GM19043 (cell line): ENCODE data around the gene CNIH2.
A peak's percentile ranks its signal among the peaks of the same experiment; 100 is the strongest.

Experiments
- ATAC-seq: cut with Tn5 transposase; IDR thresholded peaks from one replicate; pipeline ENCODE4 v1.9.1; 2021; ENCODE audit warnings: low read depth; ENCODE audit not compliant: unreplicated experiment

The CNIH2 gene

DNA sequence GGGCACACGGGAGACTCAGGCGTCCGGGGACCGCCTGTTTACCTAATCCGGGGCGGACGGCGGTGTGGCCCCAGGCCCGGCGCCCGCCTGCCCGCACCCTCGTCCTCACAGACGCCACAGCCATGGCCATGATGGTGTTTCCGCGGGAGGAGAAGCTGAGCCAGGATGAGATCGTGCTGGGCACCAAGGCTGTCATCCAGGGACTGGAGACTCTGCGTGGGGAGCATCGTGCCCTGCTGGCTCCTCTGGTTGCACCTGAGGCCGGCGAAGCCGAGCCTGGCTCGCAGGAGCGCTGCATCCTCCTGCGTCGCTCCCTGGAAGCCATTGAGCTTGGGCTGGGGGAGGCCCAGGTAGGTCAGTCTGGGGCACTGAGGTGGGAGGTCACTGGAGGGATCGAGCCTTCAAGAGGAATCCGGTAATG, 19.5 kb upstream of the CNIH2 start:
- ATAC-seq, result no peak

DNA sequence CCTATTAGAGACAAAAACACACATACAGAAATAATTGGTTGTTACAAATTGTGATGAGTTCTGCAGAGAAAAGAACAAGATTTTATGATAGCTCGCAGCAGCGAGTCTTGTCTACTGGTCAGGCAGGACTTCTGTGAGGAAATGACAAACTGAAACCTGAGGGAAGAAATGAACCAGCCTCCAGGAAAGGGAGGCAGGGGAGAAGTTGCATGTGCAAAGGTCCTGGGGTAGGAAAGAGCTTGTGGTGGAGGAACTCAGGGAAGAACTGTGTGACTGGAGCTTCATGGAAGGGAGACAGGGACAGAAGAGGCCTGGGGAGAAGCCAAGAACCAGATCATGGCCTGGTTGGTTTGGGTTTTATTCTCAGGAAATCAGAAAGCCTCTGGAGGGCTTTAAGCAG, 18.8 kb upstream of the CNIH2 start:
- no peak for ATAC-seq

DNA sequence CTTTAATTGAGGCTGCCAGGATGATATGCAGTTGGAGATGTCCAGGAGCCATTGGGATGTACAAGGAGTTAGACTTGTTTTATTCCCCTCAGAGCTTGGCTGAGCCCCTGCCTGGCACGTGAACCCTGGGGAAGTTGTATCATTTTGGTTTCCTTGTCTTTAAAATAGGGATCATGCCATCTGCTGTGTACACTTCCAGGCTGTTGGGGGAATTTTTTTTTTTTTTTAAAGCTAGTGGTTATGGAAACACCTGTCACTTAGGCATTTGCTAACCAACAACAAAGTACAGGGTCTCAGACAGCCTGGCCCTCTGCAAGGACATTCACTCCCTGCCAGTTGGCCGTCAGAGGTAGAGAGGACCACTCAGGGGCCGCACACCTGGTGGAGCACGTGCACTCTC, 18.0 kb upstream of the CNIH2 start:
- ATAC-seq, result no peak

DNA sequence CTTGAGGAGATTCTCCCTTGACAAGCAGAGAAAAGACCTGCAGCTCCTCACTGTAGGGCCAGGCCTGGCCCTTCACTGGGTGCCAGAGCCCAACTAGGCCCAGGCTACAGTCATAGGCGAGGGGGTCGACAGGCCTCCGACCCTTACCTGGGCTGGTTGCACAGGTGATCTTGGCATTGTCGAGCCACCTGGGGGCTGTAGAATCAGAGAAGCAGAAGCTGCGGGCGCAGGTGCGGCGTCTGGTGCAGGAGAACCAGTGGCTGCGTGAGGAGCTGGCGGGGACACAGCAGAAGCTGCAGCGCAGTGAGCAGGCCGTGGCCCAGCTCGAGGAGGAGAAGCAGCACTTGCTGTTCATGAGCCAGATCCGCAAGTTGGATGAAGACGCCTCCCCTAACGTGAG, 16.4 kb upstream of the CNIH2 start:
- no peak for ATAC-seq

DNA sequence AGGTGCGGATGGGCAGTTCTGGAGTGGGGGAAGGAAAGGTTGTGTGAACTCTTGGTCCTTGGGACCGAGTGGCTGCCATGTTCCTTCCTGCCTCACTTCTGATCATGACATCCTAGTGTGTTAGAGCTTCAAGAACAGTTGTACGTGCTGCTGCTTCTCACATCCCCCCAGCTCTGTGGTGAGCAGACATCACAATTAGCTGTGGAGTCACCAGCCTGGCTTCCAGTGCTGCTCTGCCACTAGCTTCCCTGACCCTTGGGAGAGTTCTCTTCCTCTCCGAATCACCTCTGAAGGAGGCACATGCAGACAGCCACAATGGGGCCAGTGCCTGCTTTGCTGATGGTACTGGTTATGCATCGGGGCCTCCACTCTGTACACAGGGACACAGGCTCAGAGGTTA, 15.8 kb upstream of the CNIH2 start:
- ATAC-seq, result no peak

DNA sequence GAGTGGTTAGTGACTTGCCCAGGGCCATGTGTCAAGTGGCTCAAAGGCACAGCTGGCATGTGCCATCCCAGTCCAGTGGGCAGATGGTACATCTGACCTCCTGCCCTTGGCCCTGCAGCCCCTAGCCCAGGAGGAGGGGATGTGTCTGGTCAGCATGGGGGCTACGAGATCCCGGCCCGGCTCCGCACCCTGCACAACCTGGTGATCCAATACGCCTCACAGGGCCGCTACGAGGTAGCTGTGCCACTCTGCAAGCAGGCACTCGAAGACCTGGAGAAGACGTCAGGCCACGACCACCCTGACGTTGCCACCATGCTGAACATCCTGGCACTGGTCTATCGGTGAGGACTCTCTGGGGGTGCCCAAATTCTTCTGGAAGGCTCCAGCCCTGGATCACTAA, 15.3 kb upstream of the CNIH2 start:
- no peak for ATAC-seq

- ATAC-seq, result no peak
Observed at GRCh38 chr11:66263231-66263630, 14.7 kb upstream of the CNIH2 start.

DNA sequence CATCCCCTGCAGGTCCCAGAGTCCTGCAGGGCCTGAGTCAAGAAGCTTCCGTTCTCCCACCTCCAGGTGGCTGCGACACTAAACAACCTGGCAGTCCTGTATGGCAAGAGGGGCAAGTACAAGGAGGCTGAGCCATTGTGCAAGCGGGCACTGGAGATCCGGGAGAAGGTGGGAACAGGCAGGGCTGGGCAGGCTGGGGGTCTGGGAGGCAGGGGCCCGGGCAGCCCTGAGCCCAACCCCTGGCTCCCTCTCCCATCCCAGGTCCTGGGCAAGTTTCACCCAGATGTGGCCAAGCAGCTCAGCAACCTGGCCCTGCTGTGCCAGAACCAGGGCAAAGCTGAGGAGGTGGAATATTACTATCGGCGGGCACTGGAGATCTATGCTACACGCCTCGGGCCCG, 14.2 kb upstream of the CNIH2 start:
- ATAC-seq, result no peak

GRCh38 chr11:66264383-66264782, 13.6 kb upstream of the CNIH2 start:
- ATAC-seq, result no peak

DNA sequence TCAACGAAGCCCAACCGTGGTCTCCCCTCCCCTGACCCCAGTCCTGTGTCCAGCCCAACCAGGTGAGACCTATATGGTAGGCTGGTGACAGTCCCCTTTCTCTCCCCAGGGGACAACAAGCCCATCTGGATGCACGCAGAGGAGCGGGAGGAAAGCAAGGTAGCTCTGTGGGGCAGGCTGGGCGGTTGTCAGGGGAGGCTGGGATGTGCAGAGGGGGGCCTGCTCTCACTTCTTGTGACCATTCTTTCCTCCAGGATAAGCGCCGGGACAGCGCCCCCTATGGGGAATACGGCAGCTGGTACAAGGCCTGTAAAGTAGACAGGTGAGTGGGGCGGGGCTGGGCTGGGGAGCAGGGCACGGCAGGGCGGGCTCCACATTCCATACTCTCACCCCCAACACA, 13.1 kb upstream of the CNIH2 start:
- no peak for ATAC-seq

- ATAC-seq, result no peak
Observed at GRCh38 chr11:66265531-66266377, 12.2 kb upstream of the CNIH2 start.

- ATAC-seq, result no peak
Observed at GRCh38 chr11:66266378-66267038, 11.5 kb upstream of the CNIH2 start.

GRCh38 chr11:66267039-66267378, 11.0 kb upstream of the CNIH2 start:
- ATAC-seq, result no peak

DNA sequence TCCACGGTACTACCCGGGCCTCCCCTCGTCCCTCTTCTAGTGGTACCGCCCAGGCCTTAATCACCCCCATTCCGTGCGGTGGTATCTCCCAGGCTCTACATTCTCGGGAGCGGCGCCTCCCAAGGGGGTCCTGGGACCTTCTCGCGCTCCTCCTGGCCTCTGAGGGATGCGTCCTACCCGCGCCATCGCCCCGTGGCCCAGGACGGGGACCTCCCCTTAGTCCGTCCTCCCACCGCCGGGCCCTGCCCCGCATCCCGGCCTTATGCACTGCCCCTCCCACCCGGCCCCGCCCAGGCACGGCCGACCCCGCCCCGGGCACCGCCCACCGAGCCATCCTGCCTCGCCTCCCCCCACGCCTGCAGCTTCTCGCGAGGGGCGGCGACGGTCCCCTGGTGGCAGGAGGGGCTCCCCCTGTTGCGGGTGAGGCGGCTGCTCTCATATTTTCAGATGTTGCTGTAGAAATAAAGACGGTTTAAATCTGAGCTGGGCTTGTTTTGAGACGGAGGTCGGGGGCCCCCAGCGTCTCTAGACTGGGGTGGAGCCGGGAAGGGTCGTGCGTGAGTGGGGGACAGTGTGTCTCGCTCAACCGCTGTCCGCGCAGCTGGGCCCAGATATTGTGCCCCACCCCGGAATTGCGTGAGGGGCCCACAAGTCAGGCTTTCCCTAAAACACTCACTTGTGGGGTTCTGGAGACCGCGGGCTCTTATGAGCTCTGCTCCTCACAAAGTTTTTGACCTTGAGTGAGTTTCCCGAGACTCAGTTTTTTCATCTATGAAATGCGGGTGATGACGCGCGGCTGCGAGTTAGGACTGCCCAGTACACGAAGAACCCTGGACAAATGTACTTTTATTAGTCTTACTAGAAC, 10.4 kb upstream of the CNIH2 start:
- ATAC-seq, result peak; percentile 43

DNA sequence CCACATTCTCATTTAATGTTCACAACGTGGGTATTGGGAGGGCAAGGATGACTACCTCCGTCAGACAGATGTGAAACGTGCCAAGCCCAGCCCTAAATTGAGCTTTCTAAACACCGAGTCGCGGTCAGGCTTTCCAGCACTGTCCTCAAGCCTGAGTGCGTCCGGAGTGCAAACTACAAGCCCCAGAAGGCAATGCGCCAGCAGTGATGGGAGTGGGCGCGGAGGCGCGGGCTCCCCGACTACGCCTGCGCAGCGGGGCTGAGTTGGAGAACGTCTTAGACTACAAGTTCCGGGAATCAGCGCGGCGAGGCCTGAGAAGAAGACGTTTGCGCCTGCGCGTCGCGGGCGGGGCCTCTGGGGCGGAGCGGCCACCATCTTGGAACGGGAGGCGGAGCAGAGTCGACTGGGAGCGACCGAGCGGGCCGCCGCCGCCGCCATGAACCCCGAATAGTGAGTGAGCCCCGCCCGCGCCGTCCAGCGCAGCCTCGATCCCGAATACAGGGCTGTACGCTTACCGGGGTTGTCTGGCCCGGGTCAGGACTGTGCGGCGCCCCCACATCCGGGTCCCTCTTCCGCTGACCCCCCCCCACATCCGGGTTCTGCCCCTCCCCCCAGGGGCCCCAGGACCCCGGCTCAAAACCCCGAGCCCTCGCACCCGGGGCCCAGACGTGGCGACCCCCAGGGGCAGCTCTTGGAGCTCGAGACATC, 9.6 kb upstream of the CNIH2 start, which contains the start of gene RAB1B:
TSS of gene RAB1B (plus strand) at position 396 of the 708 bp plus-strand sequence. CDS start at position 437, 41 bp downstream.
- ATAC-seq, result peak; percentile 74

DNA sequence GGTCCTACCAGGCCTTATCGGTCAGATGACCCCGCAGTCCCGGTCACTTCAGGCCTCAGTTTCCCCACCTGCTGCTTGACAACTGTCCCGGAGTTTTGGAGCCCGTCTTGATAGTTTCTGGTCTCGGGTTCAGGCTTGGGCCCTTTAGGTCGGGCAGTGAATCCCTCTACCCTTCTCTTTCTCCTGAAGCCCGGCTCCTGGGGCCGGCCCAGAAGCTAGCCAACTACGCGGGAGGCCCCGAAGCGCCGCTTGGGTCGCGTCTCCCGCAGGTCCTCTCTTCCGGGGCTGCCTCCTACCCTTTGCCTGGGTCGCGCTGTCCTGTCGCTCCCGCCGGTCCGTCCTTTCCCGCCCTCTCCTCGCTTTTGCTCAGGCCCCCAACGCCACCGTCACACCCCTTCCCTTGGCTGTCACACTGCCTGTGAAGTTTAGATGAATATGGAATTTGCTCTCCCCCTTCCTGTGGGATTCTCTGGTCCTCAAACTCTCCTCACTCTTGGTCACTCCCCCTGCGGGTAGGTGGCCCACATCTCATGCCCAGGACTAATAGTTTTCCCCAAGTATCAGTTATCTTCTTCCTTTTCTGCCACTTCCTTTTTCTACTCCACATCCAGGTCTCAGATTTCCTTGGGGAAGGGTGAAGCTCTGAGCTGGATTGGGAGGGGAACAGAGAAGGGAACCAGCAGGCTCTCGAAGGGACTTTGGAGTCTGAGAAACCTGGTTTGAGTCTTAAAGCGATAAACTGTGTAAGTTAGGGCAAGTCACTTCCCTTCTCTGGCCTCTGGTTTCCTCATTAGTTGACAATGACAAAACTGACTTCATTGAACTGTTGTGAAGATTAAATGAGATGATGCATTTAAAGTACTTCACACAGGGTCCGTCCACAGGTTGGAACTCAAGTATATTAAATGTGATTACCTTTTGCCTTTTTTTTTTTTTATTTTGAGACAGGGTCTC, 8.7 kb upstream of the CNIH2 start:
- ATAC-seq, result no peak

GRCh38 chr11:66271816-66272215, 6.2 kb upstream of the CNIH2 start:
- no peak for ATAC-seq

- ATAC-seq, result no peak
Observed at GRCh38 chr11:66272596-66272995, 5.4 kb upstream of the CNIH2 start.

- no peak for ATAC-seq
Observed at GRCh38 chr11:66274219-66274618, 3.8 kb upstream of the CNIH2 start.
